Uterus (tissue), 4 donors: ENCODE data around the gene MIPEP. TPM values are rescaled to one million over a fixed set of nuclear protein-coding genes. Genes with fewer than 3 reads are reported as not detected.

Experiments
- DNase-seq, 2 donors: peaks; one replicate each; pipeline ENCODE4 v3.0.0-alpha.2; 2019 to 2020
- H3K27ac ChIP-seq, 2 donors: fragments of 200-600 bp; sonication (generic); 1 replicate in 1 of 2; 2 replicates in 1 of 2; pipeline ENCODE4 v1.5.1; 2016 to 2018
- H3K27me3 ChIP-seq, 2 donors: fragments of 200-600 bp; sonication (generic); one replicate each; pipeline ENCODE4 v1.5.1; 2018 to 2019; ENCODE audit warnings: control low read depth in 1 of 2
- H3K36me3 ChIP-seq, 2 donors: fragments of 200-600 bp; sonication (generic); one replicate each; pipeline ENCODE4 v1.5.1; 2019; ENCODE audit warnings: control low read depth in 1 of 2
- H3K4me1 ChIP-seq, 2 donors: fragments of 200-600 bp; sonication (generic); one replicate each; pipeline ENCODE4 v1.5.1; 2018 to 2019; ENCODE audit warnings: control low read depth in 1 of 2
- H3K4me3 ChIP-seq, 2 donors: fragments of 200-600 bp; sonication (generic); 1 replicate in 1 of 2; 2 replicates in 1 of 2; pipeline ENCODE4 v1.5.1; 2018 to 2019; ENCODE audit warnings: mild to moderate bottlenecking in 1 of 2
- H3K9me3 ChIP-seq, 2 donors: fragments of 200-600 bp; sonication (generic); one replicate each; pipeline ENCODE4 v1.5.1; 2019; ENCODE audit warnings: control low read depth in 1 of 2
- CTCF ChIP-seq, 4 experiments: fragments of 200-600 bp in 2 of 4; fragments of 450-650 bp in 2 of 4; sonication (generic) in 2 of 4; IDR thresholded peaks; one replicate each; pipeline ENCODE4 v1.5.1; 2016 to 2019; ENCODE audit warnings: antibody characterized with exemption in 4 of 4, mild to moderate bottlenecking in 2 of 4, moderate library complexity in 1 of 4
- POLR2A ChIP-seq, 2 donors: fragments of 450-650 bp; IDR thresholded peaks; one replicate each; pipeline ENCODE4 v1.6.1; 2016; ENCODE audit warnings: antibody characterized with exemption in 2 of 2, mild to moderate bottlenecking in 1 of 2, moderate library complexity in 1 of 2
- intact Hi-C: fragments of 100-400 bp; cut with DNase I; formaldehyde crosslinking; loops from one replicate; pipeline ENCODE4 v1.15.1; 2023; ENCODE audit warnings: low total_unique reads
- total RNA-seq, 4 donors: library from RNA; depleted of rRNA in 3 of 4; stranded (reverse); fragments of >200 nt in 3 of 4; gene quantifications; one replicate each; pipeline versions ENCODE4 v1.1.0 to v1.2.4, GENCODE V29; 2014 to 2023
- donor health status: DM: yes; HTN: yes; CAD: no.

The MIPEP gene
- total RNA-seq, 4 donors from 2014 or later, result 0.77 to 31.5 (median 19.3) TPM

GRCh38 chr13:23805122-23805521 lies 84.1 kb downstream of the MIPEP start:
- no peak for TF ChIP-seq POLR2A (IDR thresholded peaks at IDR 0.05)
- no peak for TF ChIP-seq CTCF (IDR thresholded peaks at IDR 0.05)
- Histone ChIP-seq H3K36me3 (no peaks in the 10 kb centered on the region), H3K4me1 (no peaks in the 10 kb centered on the region), H3K27ac (no peak overlapping the region), H3K27me3 (no peaks in the 10 kb centered on the region), H3K9me3 (no peaks in the 10 kb centered on the region), H3K4me3 (no peak overlapping the region)
- intact Hi-C loops, result no loop called here
- DNase-seq, result no peak

- intact Hi-C loops, result no loop called here
- no peak for DNase-seq
- Histone ChIP-seq H3K9me3 (no peaks in the 10 kb centered on the region), H3K4me3 (no peak overlapping the region), H3K4me1 (no peaks in the 10 kb centered on the region), H3K36me3 (no peaks in the 10 kb centered on the region), H3K27me3 (no peaks in the 10 kb centered on the region), H3K27ac (no peak overlapping the region)
- no peak for TF ChIP-seq POLR2A (IDR thresholded peaks at IDR 0.05)
- TF ChIP-seq CTCF (IDR thresholded peaks at IDR 0.05), result no peak
These were observed 85.0 kb downstream of the MIPEP start for GRCh38 chr13:23804166-23804565.

- Histone ChIP-seq H3K4me1 (no peaks in the 10 kb centered on the region), H3K27ac (no peak overlapping the region), H3K4me3 (no peak overlapping the region), H3K36me3 (no peaks in the 10 kb centered on the region), H3K27me3 (no peaks in the 10 kb centered on the region), H3K9me3 (no peaks in the 10 kb centered on the region)
- TF ChIP-seq CTCF (IDR thresholded peaks at IDR 0.05), result no peak
- TF ChIP-seq POLR2A (IDR thresholded peaks at IDR 0.05), result no peak
- intact Hi-C loops, result no loop called here
- no peak for DNase-seq
These were observed 88.1 kb downstream of the MIPEP start for GRCh38 chr13:23801141-23801540.

- TF ChIP-seq POLR2A (IDR thresholded peaks at IDR 0.05), result no peak
- TF ChIP-seq CTCF (IDR thresholded peaks at IDR 0.05), result no peak
- H3K27ac ChIP-seq, result no peak overlapping the region
- no peak for DNase-seq
- no peaks in the 10 kb centered on the region for H3K36me3 ChIP-seq
- intact Hi-C loops, result no loop called here
- H3K27me3 ChIP-seq, result no peaks in the 10 kb centered on the region
- H3K9me3 ChIP-seq, result no peaks in the 10 kb centered on the region
- no peaks in the 10 kb centered on the region for H3K4me1 ChIP-seq
- no peak overlapping the region for H3K4me3 ChIP-seq
These were observed 89.3 kb downstream of the MIPEP start for GRCh38 chr13:23799945-23800344.

- no peak overlapping the region for H3K4me3 ChIP-seq
- no peaks in the 10 kb centered on the region for H3K27me3 ChIP-seq
- H3K4me1 ChIP-seq, result no peaks in the 10 kb centered on the region
- TF ChIP-seq CTCF (IDR thresholded peaks at IDR 0.05) (no peak), POLR2A (IDR thresholded peaks at IDR 0.05) (no peak)
- H3K27ac ChIP-seq, result no peak overlapping the region
- no peak for DNase-seq
- H3K36me3 ChIP-seq, result no peaks in the 10 kb centered on the region
- intact Hi-C loops, result no loop called here
- no peaks in the 10 kb centered on the region for H3K9me3 ChIP-seq
These were observed 91.8 kb downstream of the MIPEP start for GRCh38 chr13:23797276-23797903.
